Heart left ventricle (tissue), 16 donors: ENCODE data around the gene WDPCP. TPM values are rescaled to one million over a fixed set of nuclear protein-coding genes. Genes with fewer than 3 reads are reported as not detected.

Source experiments
- ATAC-seq, 4 donors: fragments of 200-7000 bp; cut with Tn5 transposase; one replicate each; pipeline ENCODE4 v1.9.1; 2020 to 2022; ENCODE audit warnings: moderate library complexity in 4 of 4, mild to moderate bottlenecking in 3 of 4, moderate number of reproducible peaks in 1 of 4
- DNase-seq, 5 donors: peaks; one replicate each; pipeline ENCODE4 v3.0.0-alpha.2; 2020
- H3K27ac ChIP-seq, 12 donors: fragments of 200-600 bp; sonication (generic) in 4 of 12; one replicate each; pipeline versions ENCODE4 v1.5.0 to v1.8.0; 2016 to 2022; ENCODE audit warnings: mild to moderate bottlenecking in 2 of 12
- H3K27me3 ChIP-seq, 9 donors: fragments of 200-600 bp; sonication (generic) in 2 of 9; one replicate each; pipeline versions ENCODE4 v1.5.1 to v1.8.0; 2016 to 2022; ENCODE audit warnings: mild to moderate bottlenecking in 3 of 9
- H3K36me3 ChIP-seq, 9 donors: fragments of 200-600 bp; sonication (generic) in 2 of 9; one replicate each; pipeline versions ENCODE4 v1.5.0 to v1.8.0; 2018 to 2022; ENCODE audit warnings: mild to moderate bottlenecking in 2 of 9
- H3K4me1 ChIP-seq, 12 donors: fragments of 200-600 bp; sonication (generic) in 4 of 12; one replicate each; pipeline versions ENCODE4 v1.5.0 to v1.8.0; 2016 to 2022; ENCODE audit warnings: mild to moderate bottlenecking in 3 of 12
- H3K4me3 ChIP-seq, 12 donors: fragments of 200-600 bp; sonication (generic) in 4 of 12; one replicate each; pipeline versions ENCODE4 v1.5.0 to v1.8.0; 2017 to 2022; ENCODE audit warnings: mild to moderate bottlenecking in 9 of 12, moderate library complexity in 4 of 12
- H3K9me3 ChIP-seq, 12 donors: fragments of 200-600 bp; sonication (generic) in 4 of 12; one replicate each; pipeline versions ENCODE4 v1.5.0 to v1.8.0; 2016 to 2022; ENCODE audit warnings: mild to moderate bottlenecking in 1 of 12
- CTCF ChIP-seq, 12 donors: fragments of 200-600 bp; sonication (generic) in 4 of 12; IDR thresholded peaks; one replicate each; pipeline versions ENCODE4 v1.5.0 to v1.8.0; 2018 to 2022; ENCODE audit warnings: antibody characterized with exemption in 12 of 12, mild to moderate bottlenecking in 5 of 12
- POLR2A ChIP-seq, 2 donors: fragments of 450-650 bp; IDR thresholded peaks; one replicate each; pipeline ENCODE4 v1.6.1; 2017; ENCODE audit warnings: antibody characterized with exemption in 2 of 2, mild to moderate bottlenecking in 2 of 2, moderate library complexity in 2 of 2
- WGBS, 4 donors: extraction: QIAGEN DNeasy Blood & Tissue Kit in 2 of 4; methylation state at CpG; one replicate each; pipeline versions ENCODE4 v1.1.5 to v1.1.7; 2013 to 2018; 5-methylcytosine and 5-hydroxymethylcytosine counted together
- intact Hi-C, 10 donors: fragments of 100-400 bp; cut with DNase I; formaldehyde crosslinking; loops; one replicate each; pipeline versions ENCODE4 v1.11.1 to v1.14.2; 2022
- polyA plus RNA-seq, 2 donors: library from polyadenylated mRNA; stranded (reverse); fragments of 200-250 nt; gene quantifications; one replicate each; pipeline ENCODE4 v1.2.3, GENCODE V29; 2013
- total RNA-seq, 9 donors: library from RNA; depleted of rRNA in 2 of 9; stranded (reverse); fragments of >200 nt in 2 of 9; fragmentation: NEBNext Ultra II Directional in 3 of 9; extraction: Animal tissue kit (Norgen Biotek cat#: 25700) in 3 of 9; gene quantifications; one replicate each; pipeline versions ENCODE4 v1.1.0 to v1.2.4, GENCODE V29; 2016 to 2023
- donor health status: ischemic (EF 13 %, LVEDD 7.1; RV severe dilation, severe dysfunction).
- donor health status: healthy with polysubstance abuse.
- donor health status: DM: no; HTN: yes; CAD: no.
- donor health status: DM: no; HTN: no; CAD: no.
- donor health status: ischemic (EF 25% LVEDD 6.9; RV normal size, moderate dysfunction).
- donor health status: ischemic (EF 25% LVEDD 5.7; RV mildly dilated, moderate dysfunction).
- donor health status: healthy.
- donor health status: DM: yes; HTN: yes; CAD: no.
- donor health status: ischemic (EF 35%, LVEDD 5.7; RV mildly dilated, moderate dysfunction).
- donor health status: nonischemic (EF 11% LVEDD 7.7; RV severe dilation, severe dysfunction).
- donor health status: DM: yes; HTN: yes; CAD: no.
- donor health status: PGD.
- donor health status: ischemic (EF 29% LVEDD 5.4; RV normal size, mild dysfunction).
- donor health status: nonischemic (EF 23%, LVEDD 6.1; RV moderate dilation, normal function).

WDPCP gene
- total and polyA plus RNA-seq, 11 donors: 3.2 to 32.2 (median 16.5) TPM

GRCh38 chr2:63582873-63583272 lies 5.4 kb downstream of the WDPCP start:
- Histone ChIP-seq H3K27ac (no peak overlapping the region), H3K27me3 (no peaks in the 10 kb centered on the region), H3K4me3 (no peak overlapping the region), H3K4me1 (peaks cover 0 to 29% (median 23%) of the 10 kb centered on the region in 12 donors), H3K36me3 (no peaks in the 10 kb centered on the region), H3K9me3 (no peaks in the 10 kb centered on the region)
- ATAC-seq (no peak), DNase-seq (no peak)
- TF ChIP-seq CTCF (IDR thresholded peaks at IDR 0.05): no peak
- TF ChIP-seq POLR2A (IDR thresholded peaks at IDR 0.05): no peak
- intact Hi-C loops: loop anchor here in 1 of 10 donors (10.0 kb wide), 1 partner anchor 262 kb away; the partner anchor contains the start of gene UGP2
- 90 to 97% (median 97%) methylated on average over 1 of the region's 1 CpG for WGBS, 4 donors

GRCh38 chr2:63581298-63581961 lies 6.8 kb downstream of the WDPCP start:
- H3K4me3 ChIP-seq: peak overlapping the region in 3 of 12 donors; percentile 8 to 16 (median 14)
- TF ChIP-seq POLR2A (IDR thresholded peaks at IDR 0.05) (no peak), CTCF (IDR thresholded peaks at IDR 0.05) (no peak)
- WGBS, 4 donors: 45 to 59% (median 51%) methylated on average over 5 of the region's 5 CpGs
- intact Hi-C loops: loop anchor here in 1 of 10 donors (10.0 kb wide), 1 partner anchor 263 kb away; the partner anchor contains the start of gene UGP2
- no peaks in the 10 kb centered on the region for H3K27me3 ChIP-seq
- peak overlapping the region; percentile 36 to 91 (median 72) for H3K27ac ChIP-seq
- DNase-seq (peak in 4 of 5 donors; percentile 39 to 51 (median 46)), ATAC-seq (peak; percentile 94 to 95 (median 94))
- H3K9me3 ChIP-seq: no peaks in the 10 kb centered on the region
- peaks cover 0 to 22% (median 14%) of the 10 kb centered on the region in 12 donors for H3K4me1 ChIP-seq
- H3K36me3 ChIP-seq: no peaks in the 10 kb centered on the region

- ATAC-seq: no peak
- Histone ChIP-seq H3K9me3 (no peaks in the 10 kb centered on the region), H3K36me3 (no peaks in the 10 kb centered on the region), H3K4me3 (peak overlapping the region in 3 of 12 donors; percentile 8 to 16 (median 14)), H3K27ac (peak overlapping the region; percentile 36 to 91 (median 72)), H3K27me3 (no peaks in the 10 kb centered on the region), H3K4me1 (peaks cover 0 to 27% (median 13%) of the 10 kb centered on the region in 12 donors)
- no peak for DNase-seq
- 53 to 55% (median 53%) methylated on average over 4 of the region's 4 CpGs for WGBS, 4 donors
- intact Hi-C loops: loop anchor here in 1 of 10 donors (10.0 kb wide), 1 partner anchor 264 kb away; the partner anchor contains the start of gene UGP2
- TF ChIP-seq POLR2A (IDR thresholded peaks at IDR 0.05) (no peak), CTCF (IDR thresholded peaks at IDR 0.05) (no peak)
Measured at GRCh38 chr2:63580651-63581297, 7.5 kb downstream of the WDPCP start.

GRCh38 chr2:63578767-63579166 lies 9.5 kb downstream of the WDPCP start:
- WGBS, 4 donors: 95 to 99% (median 97%) methylated on average over 3 of the region's 3 CpGs
- H3K4me3 ChIP-seq: no peak overlapping the region
- peaks cover 0 to 28% (median 13%) of the 10 kb centered on the region in 12 donors for H3K4me1 ChIP-seq
- H3K27me3 ChIP-seq: no peaks in the 10 kb centered on the region
- no peak for DNase-seq
- H3K36me3 ChIP-seq: no peaks in the 10 kb centered on the region
- H3K9me3 ChIP-seq: peaks cover 0 to 2% (median 0%) of the 10 kb centered on the region in 12 donors
- H3K27ac ChIP-seq: no peak overlapping the region
- intact Hi-C loops: no loop called here
- TF ChIP-seq CTCF (IDR thresholded peaks at IDR 0.05): no peak
- no peak for TF ChIP-seq POLR2A (IDR thresholded peaks at IDR 0.05)
- no peak for ATAC-seq
